ENCODE data around the gene MOBP. TPM values are rescaled to one million over a fixed set of nuclear protein-coding genes. Genes with fewer than 3 reads are reported as not detected.
"Not testable (repeated sequence)": the region's sequence is repeated elsewhere in the genome, so short reads cannot be mapped to it uniquely, and the experiment has no call there.

MOBP gene
- total and polyA plus RNA-seq, 2 donors from 2014 or later = 0.16 TPM; not detected in 1

GRCh38 chr3:39453134-39453533, 14.3 kb upstream of the MOBP start:
- TF ChIP-seq CTCF (IDR thresholded peaks at IDR 0.05; ENCODE audit: borderline replicate concordance, extremely low read depth, insufficient read depth) = no peak
- intact Hi-C loops (cut with DNase I) = no loop called here
- no peak overlapping the region for H3K9ac ChIP-seq (ENCODE audit: low read length in 3 of 3)
- no peaks in the 10 kb centered on the region for H3K36me3 ChIP-seq (ENCODE audit: control insufficient read depth in 2 of 3, insufficient read depth in 3 of 3, low read length in 3 of 3)
- no peak overlapping the region for H3K4me3 ChIP-seq (ENCODE audit: low read length in 3 of 3)
- H3K4me1 ChIP-seq (ENCODE audit: control insufficient read depth in 2 of 3, insufficient read depth in 2 of 3, low read depth in 1 of 3, low read length in 3 of 3) = no peaks in the 10 kb centered on the region
- no peaks in the 10 kb centered on the region for H3K9me3 ChIP-seq (ENCODE audit: control insufficient read depth in 2 of 3, insufficient read depth in 1 of 3, low read length in 3 of 3)
- no peak for FAIRE-seq
- H3K27me3 ChIP-seq (ENCODE audit: control insufficient read depth, insufficient read depth, low read length) = no peaks in the 10 kb centered on the region
- DNase-seq = no peak
- no peak overlapping the region for H3K27ac ChIP-seq (ENCODE audit: low read depth in 2 of 2, low read length in 2 of 2)

- H3K4me3 ChIP-seq (ENCODE audit: low read length in 3 of 3); H3K27ac ChIP-seq (ENCODE audit: low read depth in 2 of 2, low read length in 2 of 2); H3K36me3 ChIP-seq (ENCODE audit: control insufficient read depth in 2 of 3, insufficient read depth in 3 of 3, low read length in 3 of 3); FAIRE-seq; H3K27me3 ChIP-seq (ENCODE audit: control insufficient read depth, insufficient read depth, low read length); intact Hi-C loops (cut with DNase I); DNase-seq; H3K9me3 ChIP-seq (ENCODE audit: control insufficient read depth in 2 of 3, insufficient read depth in 1 of 3, low read length in 3 of 3); H3K4me1 ChIP-seq (ENCODE audit: control insufficient read depth in 2 of 3, insufficient read depth in 2 of 3, low read depth in 1 of 3, low read length in 3 of 3); H3K9ac ChIP-seq (ENCODE audit: low read length in 3 of 3): not testable (repeated sequence)
Observed at GRCh38 chr3:39453872-39454271, 13.6 kb upstream of the MOBP start.

DNA sequence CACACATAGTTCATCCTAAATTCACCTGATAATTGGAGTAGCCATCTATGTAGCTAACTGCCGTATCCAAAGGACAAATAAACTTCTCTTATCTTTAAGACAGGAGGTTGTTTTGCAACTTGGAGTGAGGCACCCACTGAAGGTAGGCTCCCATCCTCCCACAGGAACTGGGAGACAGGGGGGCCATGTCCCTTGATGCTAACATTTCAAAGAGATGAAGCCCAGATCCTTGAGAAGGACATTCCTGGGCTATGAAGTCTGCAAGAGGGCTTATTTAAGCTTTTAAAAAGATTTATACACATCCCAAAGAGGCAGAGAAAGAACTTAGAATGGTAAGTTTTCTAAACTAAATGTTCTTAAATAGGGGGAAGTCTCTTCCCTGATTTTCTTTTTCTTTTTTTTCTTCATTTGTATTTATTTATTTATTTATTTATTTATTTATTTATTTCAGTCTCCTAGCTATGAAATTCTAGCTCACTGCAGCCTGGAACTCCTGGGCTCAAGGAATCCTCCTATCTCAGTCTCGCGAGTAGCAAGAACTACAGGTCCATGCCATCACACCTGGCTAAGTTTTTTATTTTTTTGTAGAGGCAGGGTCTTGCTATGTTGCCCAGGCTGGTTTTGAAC, 12.8 kb upstream of the MOBP start:
- Histone ChIP-seq H3K4me1 (ENCODE audit: control insufficient read depth in 2 of 3, insufficient read depth in 2 of 3, low read depth in 1 of 3, low read length in 3 of 3) (no peaks in the 10 kb centered on the region), H3K36me3 (ENCODE audit: control insufficient read depth in 2 of 3, insufficient read depth in 3 of 3, low read length in 3 of 3) (no peaks in the 10 kb centered on the region), H3K4me3 (ENCODE audit: low read length in 3 of 3) (no peak overlapping the region), H3K27me3 (ENCODE audit: control insufficient read depth, insufficient read depth, low read length) (no peaks in the 10 kb centered on the region), H3K27ac (ENCODE audit: low read depth in 2 of 2, low read length in 2 of 2) (no peak overlapping the region), H3K9ac (ENCODE audit: low read length in 3 of 3) (no peak overlapping the region), H3K9me3 (ENCODE audit: control insufficient read depth in 2 of 3, insufficient read depth in 1 of 3, low read length in 3 of 3) (no peaks in the 10 kb centered on the region)
- FAIRE-seq (no peak), DNase-seq (no peak)
- intact Hi-C loops (cut with DNase I) = no loop called here
- no peak for TF ChIP-seq CTCF (IDR thresholded peaks at IDR 0.05; ENCODE audit: borderline replicate concordance, extremely low read depth, insufficient read depth)

DNA sequence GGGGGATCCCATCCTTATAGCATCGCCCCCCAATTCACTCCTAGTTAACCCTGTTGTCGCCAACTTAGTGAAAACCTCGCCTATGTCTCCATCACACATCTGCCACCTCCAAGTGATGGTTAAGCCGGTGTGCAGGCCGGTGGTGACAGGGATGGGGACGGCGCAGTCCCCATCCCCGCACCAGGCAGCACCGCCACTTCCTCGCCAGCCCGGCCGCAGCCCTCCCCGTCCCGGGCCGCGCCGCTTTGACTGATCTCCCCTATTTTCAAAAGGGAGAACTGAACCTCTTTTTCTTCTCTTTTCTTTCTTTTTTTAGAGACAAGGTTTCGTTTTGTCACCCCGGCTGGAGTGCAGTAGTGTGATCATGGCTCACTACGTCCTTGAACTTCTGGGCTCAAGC, 11.3 kb upstream of the MOBP start:
- Histone ChIP-seq H3K4me3 (ENCODE audit: low read length in 3 of 3) (no peak overlapping the region), H3K4me1 (ENCODE audit: control insufficient read depth in 2 of 3, insufficient read depth in 2 of 3, low read depth in 1 of 3, low read length in 3 of 3) (no peaks in the 10 kb centered on the region), H3K27ac (ENCODE audit: low read depth in 2 of 2, low read length in 2 of 2) (no peak overlapping the region), H3K27me3 (ENCODE audit: control insufficient read depth, insufficient read depth, low read length) (no peaks in the 10 kb centered on the region), H3K9me3 (ENCODE audit: control insufficient read depth in 2 of 3, insufficient read depth in 1 of 3, low read length in 3 of 3) (no peaks in the 10 kb centered on the region), H3K36me3 (ENCODE audit: control insufficient read depth in 2 of 3, insufficient read depth in 3 of 3, low read length in 3 of 3) (no peaks in the 10 kb centered on the region), H3K9ac (ENCODE audit: low read length in 3 of 3) (no peak overlapping the region)
- DNase-seq (no peak), FAIRE-seq (no peak)
- no peak for TF ChIP-seq CTCF (IDR thresholded peaks at IDR 0.05; ENCODE audit: borderline replicate concordance, extremely low read depth, insufficient read depth)
- intact Hi-C loops (cut with DNase I) = no loop called here
